Measurements from ENCODE around the gene TANGO6. TPM values are rescaled to one million over a fixed set of nuclear protein-coding genes. Genes with fewer than 3 reads are reported as not detected.
A peak's percentile ranks its signal among the peaks of the same experiment; 100 is the strongest.
"Not testable (repeated sequence)": the region's sequence is repeated elsewhere in the genome, so short reads cannot be mapped to it uniquely, and the experiment has no call there.

Gene TANGO6
- total RNA-seq, 1 experiment from 2014 or later = 12.8 TPM

DNA sequence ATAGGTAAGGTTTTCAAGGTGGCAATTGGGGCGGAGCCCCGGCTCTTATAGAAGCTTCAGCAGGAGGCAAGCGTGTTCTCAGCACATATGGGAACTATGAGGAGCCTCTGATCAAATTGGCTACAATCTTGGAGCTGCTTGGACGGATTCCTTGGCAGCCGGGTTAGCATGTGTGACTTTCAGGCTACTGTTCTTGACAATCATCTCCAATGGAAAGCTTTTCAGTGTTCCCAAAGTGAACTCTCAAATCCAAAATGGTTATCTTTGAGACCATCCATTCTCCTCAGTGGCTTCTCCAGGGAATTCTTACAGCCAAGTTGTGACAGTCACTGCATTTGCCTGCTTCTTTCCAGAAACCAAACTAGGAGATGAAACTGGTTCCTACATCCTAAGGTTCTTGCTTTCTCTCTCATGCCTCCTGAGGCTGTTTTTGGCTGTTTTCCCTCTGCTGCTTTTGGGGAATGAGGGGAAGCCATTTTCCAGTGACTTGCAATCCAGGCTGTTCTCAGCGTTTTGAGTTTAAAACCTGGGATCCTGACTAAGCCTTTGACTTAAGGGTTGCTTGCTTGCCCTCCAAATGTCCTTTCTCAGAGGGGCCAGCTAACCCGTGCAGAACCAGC is 273.0 kb downstream of the TANGO6 start:
- DNase-seq (ENCODE audit: low read depth) = no peak

DNA sequence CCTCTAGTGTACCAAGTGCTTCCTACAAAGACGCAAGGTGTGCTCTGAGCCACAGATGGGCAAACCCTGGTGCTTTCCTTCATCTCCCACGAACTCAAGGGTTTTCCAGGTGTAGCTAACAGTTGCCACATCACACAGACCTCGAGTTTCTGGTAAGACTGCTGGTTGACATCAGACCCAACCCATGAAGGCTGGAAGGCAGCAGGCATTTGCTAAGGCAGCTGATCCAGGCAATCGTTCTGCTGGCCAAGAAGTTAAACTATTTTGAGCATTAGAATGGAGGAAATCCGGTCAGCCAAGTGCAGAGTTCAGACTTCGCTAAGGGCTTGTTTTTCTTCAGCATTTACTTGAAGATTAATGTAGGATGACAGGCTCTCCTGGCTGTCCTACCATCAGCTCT is 273.6 kb downstream of the TANGO6 start:
- DNase-seq (ENCODE audit: low read depth) = no peak

DNA sequence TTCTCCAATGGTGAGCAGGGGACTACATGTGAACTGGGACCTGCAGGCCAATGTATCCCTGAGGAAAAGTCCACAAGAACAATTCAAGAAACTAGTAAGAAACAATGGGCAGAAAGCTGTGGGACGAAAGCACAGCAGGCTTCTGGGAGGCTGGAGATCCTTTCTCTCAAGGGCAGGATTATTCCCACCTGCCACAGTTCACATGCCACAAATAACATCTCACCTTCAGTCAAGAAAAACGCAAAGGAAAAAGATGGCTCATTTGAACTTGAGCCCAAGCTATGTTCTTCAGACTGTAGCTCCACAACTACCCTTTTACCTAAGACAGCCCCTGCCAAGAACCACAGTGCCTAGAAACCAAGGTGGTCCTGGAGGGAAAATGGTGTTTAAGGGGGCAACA is 275.1 kb downstream of the TANGO6 start:
- DNase-seq (ENCODE audit: low read depth) = no peak

DNA sequence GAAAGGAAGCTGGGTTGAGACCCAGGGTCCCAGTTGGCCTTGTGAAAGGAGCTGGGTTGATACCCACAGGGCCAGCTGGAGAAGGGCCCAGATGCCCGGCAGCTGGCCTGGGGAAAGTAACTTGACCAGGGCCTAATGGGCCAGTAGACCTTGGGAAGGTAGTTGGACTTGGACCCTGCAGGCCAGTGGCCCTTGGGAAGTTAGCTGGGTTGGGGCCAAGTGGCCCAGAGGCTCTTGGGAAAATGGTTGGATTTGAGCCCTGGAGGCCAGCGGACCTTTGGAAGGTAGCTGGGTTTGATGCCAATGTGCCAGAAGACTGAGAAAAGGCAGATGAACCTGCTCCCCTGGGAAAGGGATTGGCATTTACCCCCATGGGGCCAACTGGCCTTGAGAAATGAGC is 275.7 kb downstream of the TANGO6 start:
- DNase-seq (ENCODE audit: low read depth) = no peak

DNA sequence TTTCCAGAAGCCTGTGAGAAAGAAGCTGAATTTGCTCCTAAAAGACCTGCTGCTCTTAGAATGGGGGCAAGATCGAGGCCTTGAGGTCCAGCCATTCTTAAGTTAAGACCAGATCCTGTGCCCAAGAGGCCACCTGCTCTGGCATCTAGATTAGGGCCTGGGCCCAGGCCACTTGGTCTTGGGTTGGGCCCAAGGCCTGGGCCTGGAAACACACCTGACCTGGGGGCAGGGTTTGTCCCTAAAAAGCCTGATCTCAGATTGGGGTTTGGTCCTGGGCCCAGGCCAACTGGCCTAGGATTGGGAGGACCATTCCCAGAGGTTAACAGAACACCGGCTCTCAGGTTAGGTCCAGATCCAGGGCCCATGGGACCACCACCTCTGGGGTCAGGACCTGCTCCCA is 276.2 kb downstream of the TANGO6 start:
- no peak for DNase-seq (ENCODE audit: low read depth)

DNA sequence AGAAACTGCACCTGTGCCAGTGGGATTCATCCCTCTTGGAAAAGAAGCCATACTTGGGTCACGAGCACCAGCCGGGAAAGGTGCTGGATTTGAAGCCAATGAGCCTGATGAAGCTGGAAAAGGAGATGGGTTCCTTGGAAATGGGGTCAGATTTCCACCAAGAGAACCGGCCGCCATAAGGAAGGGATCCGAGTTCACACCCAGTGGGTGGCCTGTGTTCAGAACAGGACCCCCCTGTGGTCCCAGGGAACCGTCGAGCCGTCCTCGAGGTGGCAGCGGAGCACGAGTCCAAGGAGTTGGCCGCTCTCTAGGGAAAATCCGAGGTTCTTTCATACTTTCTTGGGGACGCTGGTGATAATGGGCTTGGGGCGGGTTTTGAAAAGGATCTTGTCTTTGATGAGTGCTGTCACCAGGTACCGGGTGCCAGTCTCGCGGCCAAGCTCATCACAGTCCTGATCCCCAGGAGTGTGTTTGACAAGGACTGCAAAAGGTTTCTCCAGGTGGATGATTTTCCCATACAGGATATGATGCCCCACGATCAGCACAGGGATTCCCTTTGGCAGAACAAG is 276.8 kb downstream of the TANGO6 start:
- DNase-seq (ENCODE audit: low read depth) = no peak

DNA sequence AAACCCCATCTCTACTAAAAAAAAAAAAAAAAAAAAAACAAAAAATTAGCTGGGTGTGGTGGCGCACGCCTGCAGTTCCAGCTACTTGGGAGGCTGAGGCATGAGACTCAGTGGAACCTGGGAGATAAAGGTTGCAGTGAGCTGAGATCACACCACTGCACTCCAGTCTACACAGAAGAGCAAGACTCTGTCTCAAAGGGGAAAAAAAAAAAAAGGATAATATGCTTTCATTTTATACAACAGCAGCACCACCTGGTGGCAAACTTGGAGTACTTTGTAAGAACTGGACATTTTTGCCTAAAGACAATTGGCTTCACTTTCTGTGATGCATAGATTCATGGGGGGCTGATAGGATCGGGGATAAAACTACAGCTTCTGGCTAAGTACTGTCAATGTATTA is 280.6 kb downstream of the TANGO6 start:
- peak; percentile 56 for DNase-seq (ENCODE audit: low read depth)

DNA sequence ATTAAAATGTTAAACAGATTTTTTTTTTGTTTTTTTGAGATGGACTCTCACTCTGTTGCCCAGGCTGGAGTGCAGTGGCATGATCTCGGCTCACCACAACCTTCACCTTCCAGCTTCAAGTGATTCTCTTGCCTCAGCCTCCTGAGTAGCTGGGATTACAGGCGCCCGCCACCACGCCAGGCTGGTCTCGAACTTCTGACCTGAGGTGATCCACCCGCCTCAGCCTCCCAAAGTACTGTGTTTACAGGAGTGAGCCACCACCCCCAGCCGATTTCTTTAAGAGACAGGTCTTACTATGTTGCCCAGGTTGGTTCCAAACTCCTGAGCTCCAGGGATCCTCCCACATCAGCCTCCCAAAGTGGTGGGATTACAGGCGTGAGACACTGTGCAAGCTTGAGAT is 281.1 kb downstream of the TANGO6 start:
- DNase-seq (ENCODE audit: low read depth) = not testable (repeated sequence)

DNA sequence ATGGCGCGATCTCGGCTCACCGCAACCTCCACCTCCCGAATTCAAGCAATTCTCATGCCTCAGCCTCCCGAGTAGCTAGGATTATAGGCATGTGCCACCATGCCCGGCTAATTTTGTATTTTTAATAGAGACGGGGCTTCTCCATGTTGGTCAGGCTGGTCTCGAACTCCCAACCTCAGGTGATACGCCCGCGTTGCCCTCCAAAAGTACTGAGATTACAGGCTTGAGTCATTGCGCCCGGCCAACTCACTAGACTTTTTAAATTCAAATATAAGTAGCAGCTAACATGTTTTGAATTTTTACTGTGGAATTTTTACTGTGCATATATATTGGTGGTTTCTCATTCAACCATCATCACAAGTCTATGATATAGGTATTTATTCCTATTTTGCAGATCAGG is 281.6 kb downstream of the TANGO6 start:
- DNase-seq (ENCODE audit: low read depth) = not testable (repeated sequence)

DNA sequence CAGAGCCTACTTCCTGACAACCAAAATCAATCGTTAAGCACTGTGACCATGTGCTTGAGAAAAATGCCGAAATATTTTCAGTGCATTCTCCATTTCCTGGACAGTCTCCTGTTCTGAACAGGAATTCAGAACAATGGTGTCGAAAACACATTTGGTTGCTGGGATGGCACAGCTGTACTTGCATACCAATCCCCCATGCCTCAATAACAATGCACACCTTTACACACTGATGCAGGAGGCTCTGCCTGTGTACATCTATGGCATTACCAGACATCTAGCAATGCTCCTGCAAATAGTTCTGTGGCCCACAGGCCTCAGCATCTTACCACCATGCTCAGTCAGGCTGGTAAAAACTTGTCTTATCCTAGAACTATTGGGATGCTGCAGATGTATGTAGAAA is 282.9 kb downstream of the TANGO6 start:
- DNase-seq (ENCODE audit: low read depth) = no peak

DNA sequence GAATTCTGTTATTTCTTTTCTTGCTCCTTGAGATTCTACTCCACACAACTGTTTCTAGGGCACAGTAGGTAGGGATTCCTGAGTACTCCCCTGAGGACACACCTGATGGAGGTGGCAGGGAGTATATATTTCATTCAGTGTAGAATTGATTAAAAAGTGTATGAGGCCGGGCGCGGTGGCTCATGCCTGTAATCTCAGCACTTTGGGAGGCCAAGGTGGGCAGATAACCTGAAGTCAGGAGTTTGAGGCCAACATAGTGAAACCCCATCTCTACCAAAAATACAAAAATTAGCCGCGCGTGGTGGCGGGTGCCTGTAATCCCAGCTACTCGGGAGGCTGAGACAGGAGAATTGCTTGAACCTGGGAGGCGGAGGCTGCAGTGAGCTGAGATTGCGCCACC is 283.5 kb downstream of the TANGO6 start:
- not testable (repeated sequence) for DNase-seq (ENCODE audit: low read depth)

DNA sequence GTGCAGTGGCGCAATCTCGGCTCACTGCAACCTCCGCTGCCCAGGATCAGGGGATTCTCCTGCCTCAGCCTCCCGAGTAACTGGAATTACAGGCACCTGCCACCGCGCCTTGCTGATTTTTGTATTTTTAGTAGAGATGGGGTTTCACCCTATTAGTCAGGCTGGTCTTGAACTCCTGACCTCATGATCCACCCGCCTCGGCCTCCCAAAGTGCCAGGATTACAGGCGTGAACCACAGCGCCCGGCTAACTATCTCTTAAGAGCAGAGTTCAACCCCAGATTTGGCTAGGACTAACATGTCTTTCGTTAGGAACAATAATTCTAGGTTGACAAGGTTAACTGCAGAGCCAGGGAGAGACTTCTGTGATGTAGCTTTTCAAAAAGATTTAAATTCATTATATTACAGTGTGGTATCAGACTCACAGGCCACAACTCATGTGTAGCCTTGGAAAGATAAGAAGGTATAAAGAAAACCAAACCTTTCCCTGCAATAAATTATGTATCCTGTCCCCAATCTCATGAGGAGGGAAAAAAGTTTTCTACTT is 284.7 kb downstream of the TANGO6 start:
- no peak for DNase-seq (ENCODE audit: low read depth)

DNA sequence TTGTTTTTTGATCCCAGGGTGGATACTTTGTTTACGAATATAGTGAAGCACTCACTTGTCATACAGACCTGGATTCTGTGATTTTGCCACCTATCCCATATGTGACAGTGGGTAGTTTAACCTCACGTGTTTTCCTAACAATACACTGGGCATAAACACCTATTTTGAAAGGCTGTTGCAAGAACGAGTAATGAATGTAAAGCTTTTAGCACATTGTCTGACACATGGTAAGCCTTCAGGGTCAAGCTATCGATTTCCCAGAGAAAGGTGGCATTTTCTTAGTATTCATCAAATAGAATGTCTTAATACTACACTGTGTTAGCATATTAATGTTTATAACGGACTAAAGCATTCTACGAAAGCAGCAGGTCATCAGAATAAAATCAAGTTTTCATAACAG is 287.1 kb downstream of the TANGO6 start:
- DNase-seq (ENCODE audit: low read depth) = no peak

DNA sequence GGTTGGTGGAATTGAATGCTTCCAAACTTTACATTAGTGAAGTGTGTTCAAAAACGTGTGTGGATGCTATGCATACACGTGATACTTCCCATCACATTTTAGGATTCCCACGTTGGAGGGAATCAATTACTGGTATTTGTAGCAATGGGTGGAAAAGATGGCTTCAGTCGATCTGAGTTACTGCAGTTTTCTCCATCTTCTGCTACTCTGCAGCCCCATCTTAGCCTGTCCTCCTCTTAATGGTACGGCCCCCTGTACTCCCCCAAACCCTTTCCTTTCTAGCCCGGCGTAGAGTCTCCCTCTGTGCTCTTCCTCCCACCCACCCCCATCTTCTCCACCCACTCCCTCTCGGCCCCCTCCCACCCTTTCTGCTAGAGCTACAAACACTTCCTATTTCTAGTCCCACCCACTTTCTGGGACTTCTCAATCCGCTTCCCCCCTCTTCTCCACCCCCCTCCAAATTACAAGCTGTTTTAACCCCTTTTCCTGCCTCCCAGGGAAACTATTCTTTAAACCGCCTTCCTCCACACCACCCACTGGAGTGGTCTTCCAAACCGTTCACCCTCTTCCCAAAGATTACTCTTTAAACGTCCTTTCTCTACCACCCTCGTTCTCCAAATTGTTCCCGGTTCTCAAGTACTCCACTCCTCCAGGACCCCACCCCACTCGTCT is 288.0 kb downstream of the TANGO6 start:
- no peak for DNase-seq (ENCODE audit: low read depth)

DNA sequence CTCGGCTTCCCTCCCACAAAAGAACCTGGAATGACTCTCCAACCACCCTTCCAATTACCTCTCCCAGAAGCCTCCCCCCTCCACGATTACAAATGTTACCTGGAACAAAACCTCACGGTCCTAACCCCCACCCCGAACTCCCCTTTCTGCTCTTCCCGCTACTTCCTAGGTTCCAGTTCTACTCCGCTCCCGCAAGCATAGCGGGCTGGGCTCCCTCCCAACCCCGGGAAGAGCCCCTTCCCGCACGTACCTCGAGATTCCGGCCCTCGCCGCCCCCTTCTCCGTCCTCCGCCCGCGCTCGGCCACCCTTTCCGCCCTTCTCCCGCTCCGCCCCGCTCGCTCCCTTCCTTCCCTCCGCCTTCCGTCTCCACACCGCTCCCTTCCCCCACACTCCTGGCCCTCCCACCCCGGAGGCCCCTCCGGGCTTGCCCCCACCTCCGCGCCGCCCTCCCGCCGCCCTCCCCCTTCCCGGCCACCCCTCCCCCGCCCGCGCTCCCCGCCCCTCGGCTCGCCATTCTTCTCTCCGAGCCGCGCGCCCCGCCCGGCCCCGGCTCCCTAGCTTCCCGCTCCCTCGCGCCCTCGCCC is 288.6 kb downstream of the TANGO6 start:
- peak; percentile 83 for DNase-seq (ENCODE audit: low read depth)

DNA sequence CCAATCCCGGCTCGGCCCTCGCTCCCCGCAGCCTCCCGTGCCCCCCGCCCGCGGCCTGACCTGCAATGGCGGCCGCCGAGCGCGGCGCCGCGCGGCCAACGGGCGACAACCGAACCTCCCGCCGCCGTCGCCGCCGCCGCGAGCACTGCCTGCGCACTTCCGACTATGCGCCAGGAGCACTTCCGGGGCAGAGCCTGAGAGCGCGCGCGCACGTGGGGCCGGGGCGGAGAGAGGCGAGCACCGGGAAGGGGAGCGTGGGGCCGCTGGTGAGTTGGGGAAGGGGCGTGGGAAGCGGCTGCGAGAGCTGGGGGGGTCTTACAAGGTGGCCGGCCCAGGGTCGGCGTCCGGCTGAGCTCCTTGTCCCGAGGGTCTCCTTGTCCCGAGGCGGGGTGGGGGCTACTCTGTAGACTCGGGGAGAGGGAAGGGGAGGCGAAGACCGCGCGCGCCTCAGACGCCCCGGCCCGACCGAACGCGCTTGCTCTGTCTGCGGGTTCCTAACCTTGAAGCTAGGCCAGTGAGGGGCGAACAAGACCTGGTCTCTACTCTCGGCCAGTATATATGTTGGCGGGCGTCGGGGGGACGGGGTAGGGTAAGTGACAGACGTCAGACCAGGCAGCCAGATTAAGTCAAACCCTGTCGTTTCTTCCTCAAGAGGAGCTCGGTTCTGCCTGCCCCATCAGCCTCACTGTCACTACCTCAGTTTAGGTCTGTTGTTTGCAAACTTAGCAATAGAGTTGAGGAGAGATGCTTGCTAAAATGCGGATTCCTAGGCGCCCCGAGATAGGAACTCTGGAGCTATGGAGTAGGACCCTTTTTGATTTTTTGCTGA is 289.3 kb downstream of the TANGO6 start, which contains the start of the genes CHTF8 and UTP4:
CHTF8 (minus strand) TSS at position 165 of the 829 bp plus-strand sequence. CDS start 11,130 bp downstream, outside the sequence.
UTP4 (plus strand) TSS at position 226 of the 829 bp plus-strand sequence. CDS start 811 bp downstream, outside the sequence.
- DNase-seq (ENCODE audit: low read depth) = peak; percentile 89

DNA sequence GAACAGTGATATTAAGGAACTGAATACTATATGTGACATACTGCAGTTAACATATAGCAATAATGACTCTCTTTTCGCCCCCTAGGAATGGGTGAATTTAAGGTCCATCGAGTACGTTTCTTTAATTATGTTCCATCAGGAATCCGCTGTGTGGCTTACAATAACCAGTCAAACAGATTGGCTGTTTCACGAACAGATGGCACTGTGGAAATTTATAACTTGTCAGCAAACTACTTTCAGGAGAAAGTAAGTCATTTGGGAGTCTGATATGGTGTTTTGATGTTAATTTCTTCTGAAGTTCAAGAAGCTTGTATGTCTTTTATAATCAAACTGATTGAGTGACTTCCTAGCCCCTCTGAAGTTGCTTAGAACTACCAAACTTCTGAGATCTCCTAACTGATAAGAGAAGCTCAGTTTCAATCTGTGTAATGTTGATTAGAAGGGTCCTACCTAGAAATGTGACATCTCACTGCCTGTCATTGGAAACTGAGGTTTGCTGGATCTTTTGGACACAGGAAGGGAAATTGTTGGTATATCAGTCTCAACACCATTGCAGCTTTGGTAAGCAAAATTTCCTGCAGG is 290.1 kb downstream of the TANGO6 start:
- DNase-seq (ENCODE audit: low read depth) = no peak

Measured in Daoy (cell line).